Right lobe of liver (tissue), 4 donors: ENCODE results near the gene DIP2C.

ENCODE experiments used
- CTCF ChIP-seq, 4 donors: fragments of 200-600 bp in 3 of 4; fragments of 450-650 bp in 1 of 4; IDR thresholded peaks; one replicate each; pipeline versions ENCODE4 v1.5.1 to v1.8.0; 2016 to 2022; ENCODE audit warnings: antibody characterized with exemption in 4 of 4, mild to moderate bottlenecking in 2 of 4
- POLR2A ChIP-seq: fragments of 450-650 bp; IDR thresholded peaks from one replicate; pipeline ENCODE4 v1.6.1; 2017; ENCODE audit warnings: antibody characterized with exemption, mild to moderate bottlenecking
- donor health status: DM: no; HTN: no; CAD: no.
- donor health status: DM: no; HTN: no; CAD: no.
- donor health status: DM: no; HTN: yes; CAD: no.

- TF ChIP-seq CTCF (IDR thresholded peaks at IDR 0.05) (no peak), POLR2A (no peak)
Observed at GRCh38 chr10:283916-284356, 405.5 kb downstream of the DIP2C start.
